22Rv1 (cell line): ENCODE results near the gene TCTN2.

Experiments
- H3K27ac ChIP-seq: fragments of 450-650 bp; 2 replicates; pipeline ENCODE4 v1.5.1; 2017
- CTCF ChIP-seq: fragments of 450-650 bp; IDR thresholded peaks from 2 replicates; pipeline ENCODE4 v1.5.1; 2017; ENCODE audit warnings: mild to moderate bottlenecking
- ZFX ChIP-seq: fragments of 450-650 bp; IDR thresholded peaks from 2 replicates; pipeline ENCODE4 v1.6.1; 2017; ENCODE audit warnings: antibody characterized with exemption, borderline replicate concordance

TCTN2 gene

GRCh38 chr12:123686636-123687190 lies 15.8 kb downstream of the TCTN2 start:
- no peak for TF ChIP-seq CTCF
- TF ChIP-seq ZFX = no peak
- no peak overlapping the region for H3K27ac ChIP-seq

- TF ChIP-seq CTCF (no peak), ZFX (no peak)
- H3K27ac ChIP-seq = no peak overlapping the region
These were observed 19.4 kb downstream of the TCTN2 start for GRCh38 chr12:123690191-123690840.

GRCh38 chr12:123696207-123696606 lies 25.3 kb downstream of the TCTN2 start:
- H3K27ac ChIP-seq = no peak overlapping the region
- TF ChIP-seq CTCF (no peak), ZFX (no peak)

- TF ChIP-seq CTCF = no peak
- no peak for TF ChIP-seq ZFX
- no peak overlapping the region for H3K27ac ChIP-seq
These were observed 25.7 kb downstream of the TCTN2 start for GRCh38 chr12:123696646-123697045.

GRCh38 chr12:123705935-123706334 lies 35.0 kb downstream of the TCTN2 start:
- no peak overlapping the region for H3K27ac ChIP-seq
- TF ChIP-seq CTCF = no peak
- no peak for TF ChIP-seq ZFX

GRCh38 chr12:123707466-123707865 lies 36.6 kb downstream of the TCTN2 start:
- TF ChIP-seq ZFX (no peak), CTCF (no peak)
- no peak overlapping the region for H3K27ac ChIP-seq

GRCh38 chr12:123712780-123713319 lies 41.9 kb downstream of the TCTN2 start:
- H3K27ac ChIP-seq = peak overlapping the region; percentile 74
- no peak for TF ChIP-seq ZFX
- TF ChIP-seq CTCF = no peak
